Stimulated activated CD8-positive, alpha-beta memory T cell treated with anti-CD3 and anti-CD28 coated beads, Interleukin-7, amount 100 ng/mL, for 48 hours (primary cell): ENCODE results near the gene WDR54.
"Not testable (repeated sequence)": the region's sequence is repeated elsewhere in the genome, so short reads cannot be mapped to it uniquely, and the experiment has no call there.

Experiments used
- DNase-seq, 2 donors: peaks; one replicate each; pipeline ENCODE4 v3.0.0-alpha.2; 2020; ENCODE audit warnings: low read depth in 1 of 2; ENCODE audit errors: extremely low read depth in 1 of 2

Gene WDR54

GRCh38 chr2:74427551-74427950 is 6.0 kb downstream of the WDR54 start:
- no peak for DNase-seq

DNA sequence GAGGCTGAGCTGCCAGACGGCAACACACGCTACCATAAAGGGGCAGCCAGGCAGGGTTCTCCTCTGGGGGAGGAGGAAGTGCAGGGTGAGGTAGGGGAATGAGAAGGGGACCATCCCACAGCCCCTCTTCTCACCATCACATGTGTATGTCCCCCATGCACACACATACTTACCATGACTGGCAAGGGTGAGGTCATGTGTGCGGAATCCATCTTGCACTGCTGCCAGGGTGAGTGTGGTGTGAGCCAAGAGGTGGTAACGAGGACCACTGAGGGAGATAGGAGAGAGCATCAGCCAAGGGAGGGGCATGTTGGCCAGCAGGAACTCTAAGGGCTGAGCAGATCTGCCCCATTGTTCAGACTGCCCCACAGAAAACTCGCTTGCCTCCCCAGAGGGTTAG is 7.1 kb downstream of the WDR54 start:
- DNase-seq: no peak

DNA sequence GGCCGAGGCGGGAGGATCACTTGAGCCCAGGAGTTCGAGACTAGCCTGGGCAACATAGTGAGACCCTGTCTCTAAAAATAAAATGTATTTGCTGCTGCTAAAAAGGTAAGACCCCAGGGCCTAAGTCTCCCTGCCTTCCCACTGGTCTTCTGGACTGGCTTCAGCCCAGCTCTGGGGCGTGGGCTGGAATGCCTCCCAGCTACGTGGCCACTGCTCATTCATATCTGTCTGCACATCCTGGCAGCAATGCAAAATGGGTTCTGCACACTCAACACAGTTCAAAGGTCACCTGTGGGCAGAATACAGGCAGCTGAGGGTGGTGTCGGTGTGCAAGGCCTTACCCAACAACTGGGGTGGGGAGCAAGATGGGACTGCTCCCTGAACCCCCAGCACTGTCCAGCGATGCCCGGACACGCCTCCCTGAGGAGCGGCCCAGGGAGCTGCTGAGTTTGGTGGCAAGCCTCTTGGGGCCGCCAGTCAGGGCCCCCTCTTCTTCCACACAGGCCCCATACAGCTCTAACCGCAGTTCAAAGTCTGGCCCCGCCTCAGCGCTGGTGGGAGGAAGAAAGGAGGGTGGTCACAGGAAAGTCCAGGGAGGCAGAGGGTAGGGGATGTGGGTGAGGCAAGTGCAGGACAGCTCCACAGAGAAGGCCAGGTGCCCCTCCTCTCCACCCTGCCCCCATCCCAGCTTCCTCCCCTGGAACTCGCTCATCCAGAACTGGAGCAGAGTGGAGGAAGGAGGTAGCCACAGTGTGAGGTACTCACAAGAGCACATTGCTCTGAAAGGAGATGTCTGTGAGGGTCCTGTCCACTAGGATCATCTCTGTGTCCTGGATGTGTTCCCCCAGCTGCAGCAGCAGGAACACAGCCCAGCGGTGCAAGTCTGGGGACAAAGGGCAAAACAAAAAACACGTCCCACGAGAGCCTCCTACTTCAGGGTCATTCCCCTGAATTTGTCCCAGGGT is 8.2 kb downstream of the WDR54 start:
- no peak for DNase-seq

GRCh38 chr2:74430502-74430901 is 9.0 kb downstream of the WDR54 start:
- no peak for DNase-seq

- DNase-seq: no peak
Measured at GRCh38 chr2:74436111-74436805, 14.7 kb downstream of the WDR54 start.

DNA sequence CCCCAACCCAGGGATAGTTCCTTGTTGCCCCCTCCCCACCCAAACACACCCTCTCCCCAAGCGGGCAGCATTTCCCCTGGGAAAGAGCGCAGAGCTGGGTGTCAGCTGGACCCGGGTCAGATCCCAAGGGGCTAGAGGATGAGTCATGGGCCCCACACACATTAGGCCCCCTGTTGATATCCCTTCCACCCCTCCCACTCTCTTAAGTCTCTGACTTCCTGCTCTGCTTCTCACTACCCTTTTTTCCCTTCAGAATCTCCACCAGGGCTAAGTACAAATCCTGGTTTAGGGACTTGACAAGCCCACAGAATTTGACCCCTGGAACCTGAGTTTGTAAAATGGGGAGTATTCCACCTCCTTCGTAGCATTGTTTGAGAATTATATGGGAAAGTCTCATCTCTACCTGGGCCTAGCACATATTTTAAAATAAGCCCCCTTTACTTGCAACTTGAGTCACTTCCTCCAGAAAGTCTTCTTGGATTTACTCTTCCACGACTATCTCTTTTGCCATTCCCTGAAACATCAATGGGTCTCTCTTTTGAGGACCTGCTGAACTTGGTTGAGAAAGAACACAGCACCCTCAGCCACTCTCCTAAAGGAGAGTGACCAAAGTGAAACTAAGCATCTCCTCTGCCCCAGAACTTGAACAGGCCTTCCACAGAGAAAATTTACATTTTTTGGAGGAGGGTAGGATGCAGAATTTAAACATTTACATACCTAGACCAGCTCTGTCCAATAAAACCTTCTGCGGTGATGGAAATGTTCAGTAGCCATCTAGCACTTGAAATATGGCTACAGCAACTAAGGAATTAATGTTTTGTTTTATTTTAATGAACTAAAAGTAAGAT is 15.5 kb downstream of the WDR54 start:
- DNase-seq: no peak

- DNase-seq: no peak
Measured at GRCh38 chr2:74438248-74438647, 16.7 kb downstream of the WDR54 start.

DNA sequence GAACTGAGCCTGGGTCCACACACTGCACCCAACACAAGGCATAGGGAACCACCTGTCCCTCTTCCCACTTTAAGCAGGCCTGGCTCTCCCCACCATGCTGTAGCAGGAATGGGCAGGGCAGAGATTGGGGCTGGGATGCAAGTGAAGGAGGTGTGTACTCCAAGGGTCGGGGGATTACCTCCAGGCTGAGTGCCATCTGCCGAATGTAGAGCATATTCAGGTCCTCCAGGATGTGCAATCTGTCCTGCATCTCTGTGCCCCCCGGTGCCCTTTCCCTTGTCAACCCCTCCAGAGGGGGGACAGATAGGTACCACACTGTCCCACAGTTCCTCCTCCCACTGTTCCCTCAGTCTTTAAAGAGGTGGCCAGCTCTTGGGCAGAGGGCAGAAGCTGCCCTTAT is 17.8 kb downstream of the WDR54 start:
- no peak for DNase-seq

DNA sequence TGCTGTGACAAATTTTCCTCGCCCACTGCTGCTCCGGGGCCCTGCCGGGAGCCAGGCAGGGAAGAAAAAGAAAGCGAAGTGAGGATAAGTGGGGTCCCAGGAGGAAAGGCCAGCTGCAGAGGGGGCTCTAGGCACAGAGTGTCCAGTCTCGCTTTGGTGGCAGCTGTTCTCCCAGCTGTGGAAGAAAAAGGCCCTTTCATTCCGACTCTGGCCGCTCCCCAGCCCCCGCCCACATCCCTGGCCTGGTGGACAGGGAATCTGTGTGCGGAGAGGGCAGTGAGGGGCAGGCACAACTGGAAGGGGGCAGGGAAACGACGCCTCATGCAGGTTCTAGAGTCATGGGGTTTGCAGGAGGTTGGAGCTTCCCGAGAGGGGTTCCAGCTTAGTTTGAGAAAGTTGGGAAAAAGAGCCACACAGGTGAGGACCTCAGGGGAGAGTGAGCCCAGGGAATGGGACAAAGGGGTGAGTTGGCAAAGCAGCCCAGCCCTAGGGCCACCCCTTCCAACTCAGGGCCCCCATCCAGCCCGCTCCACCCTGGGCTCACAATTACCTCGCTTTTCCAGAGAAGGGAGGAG is 18.4 kb downstream of the WDR54 start:
- no peak for DNase-seq

- DNase-seq: peak in 1 of 2 donors; percentile 39
Measured at GRCh38 chr2:74440378-74441169, 19.0 kb downstream of the WDR54 start.

GRCh38 chr2:74441170-74441689 is 19.7 kb downstream of the WDR54 start:
- no peak for DNase-seq

GRCh38 chr2:74441690-74442482 is 20.4 kb downstream of the WDR54 start, which contains the start of gene RTKN:
Gene RTKN (minus strand): TSS chr2:74441937. CDS start chr2:74441816, 121 bp downstream.
- no peak for DNase-seq

- not testable (repeated sequence) for DNase-seq
Measured at GRCh38 chr2:74442483-74443297, 21.2 kb downstream of the WDR54 start.

DNA sequence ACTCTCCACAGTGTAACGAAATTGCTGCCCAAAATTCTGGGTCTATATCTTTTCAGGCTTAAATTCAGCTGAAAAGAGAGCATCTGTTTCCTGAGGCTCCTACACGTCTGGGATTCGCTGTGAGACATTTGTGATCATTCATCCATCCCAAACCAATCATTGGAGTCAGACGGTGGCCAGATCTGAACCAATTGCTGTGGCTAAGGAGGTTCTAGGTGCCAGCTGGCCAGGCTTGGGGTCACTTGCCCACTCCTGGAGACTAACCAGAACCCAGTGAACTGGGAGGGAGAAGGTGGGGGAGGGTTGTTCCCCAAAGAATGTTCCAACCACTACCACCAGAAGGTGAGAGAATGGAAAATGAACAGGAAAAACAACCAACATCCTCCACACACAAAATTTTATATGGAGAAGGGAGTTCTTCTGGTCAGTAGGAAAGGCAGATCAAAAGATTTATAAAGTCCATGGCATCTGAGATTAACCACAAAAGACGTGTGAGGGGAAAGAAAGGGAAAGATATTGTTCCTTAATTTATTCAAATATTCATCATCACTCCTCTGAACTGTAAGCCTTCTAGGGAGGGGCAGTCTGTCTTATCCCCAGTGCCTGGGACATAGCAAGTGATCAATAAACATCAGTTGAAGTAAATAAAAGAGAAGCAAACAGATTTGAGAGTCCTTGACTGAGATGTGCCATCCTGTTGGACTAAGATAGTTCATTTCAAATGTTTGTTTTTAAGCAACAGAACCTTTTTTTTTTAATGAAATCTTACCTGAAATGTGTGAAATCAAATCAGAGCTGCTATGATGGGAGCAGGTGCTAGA is 23.2 kb downstream of the WDR54 start:
- no peak for DNase-seq

DNA sequence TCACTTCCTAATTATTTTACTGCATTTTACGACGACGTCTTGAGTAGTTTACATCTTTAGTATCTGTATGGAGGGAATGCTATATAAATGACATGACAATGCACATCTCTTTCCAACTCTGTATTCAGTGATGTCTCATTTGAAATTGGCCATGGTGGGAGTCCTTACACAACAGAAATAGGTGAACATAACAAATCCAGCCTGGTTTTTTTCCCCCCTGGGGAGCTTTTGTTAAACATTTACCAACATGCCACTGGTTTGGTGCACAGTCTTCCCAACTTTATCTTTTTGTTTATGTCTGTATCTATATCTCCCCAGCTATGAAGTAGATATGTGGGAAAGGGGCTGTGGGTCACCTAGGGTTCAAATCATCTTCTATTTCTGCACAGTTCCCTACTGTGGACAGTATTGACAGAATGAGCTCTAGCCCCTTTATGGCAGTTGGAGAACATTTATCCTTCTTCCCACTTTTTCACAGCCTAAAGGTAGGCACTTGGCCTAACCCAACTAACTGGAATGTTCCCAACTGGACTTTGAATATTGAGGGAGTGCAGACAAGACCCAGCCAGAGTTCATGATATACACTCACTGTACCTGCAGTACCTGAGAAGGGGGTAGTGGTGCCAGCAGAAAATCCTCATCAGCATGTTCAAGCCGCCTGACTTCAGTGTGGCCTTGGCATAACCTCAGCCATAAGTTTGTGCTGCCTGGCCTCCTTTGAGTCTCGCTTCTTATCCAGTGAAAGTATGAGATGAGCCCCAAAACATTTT is 25.9 kb downstream of the WDR54 start:
- DNase-seq: no peak

DNA sequence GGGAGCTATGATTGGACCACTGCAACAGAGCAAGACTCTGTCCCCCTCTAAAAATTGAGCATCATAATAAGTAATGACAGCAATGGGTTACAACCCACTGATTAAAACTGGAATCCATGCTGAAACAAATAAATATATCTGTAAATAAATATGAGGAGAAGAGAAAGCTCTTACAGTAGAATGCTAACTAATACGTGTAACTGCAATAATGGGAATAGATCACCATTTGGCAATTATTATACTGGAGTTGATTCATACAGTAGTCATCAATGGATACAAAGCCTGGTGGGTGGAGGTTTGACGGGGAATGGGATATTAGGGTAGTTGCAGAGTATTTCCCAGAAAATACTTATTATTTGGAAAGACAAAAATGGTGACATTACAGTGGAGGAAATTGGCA is 27.2 kb downstream of the WDR54 start:
- DNase-seq: no peak
